K562 treated with DMSO at 1 percent for 24 hours (cell line): ENCODE measurements around the gene OR8H2. TPM values are rescaled to one million over a fixed set of nuclear protein-coding genes. Genes with fewer than 3 reads are reported as not detected.

Experiments used
- total RNA-seq: library from RNA; unstranded; fragments of 300-600 nt; gene quantifications from 2 replicates; pipeline ENCODE4 v1.2.3, GENCODE V29; 2022; ENCODE audit warnings: low read depth; ENCODE audit not compliant: insufficient read depth

The OR8H2 gene, protein sequence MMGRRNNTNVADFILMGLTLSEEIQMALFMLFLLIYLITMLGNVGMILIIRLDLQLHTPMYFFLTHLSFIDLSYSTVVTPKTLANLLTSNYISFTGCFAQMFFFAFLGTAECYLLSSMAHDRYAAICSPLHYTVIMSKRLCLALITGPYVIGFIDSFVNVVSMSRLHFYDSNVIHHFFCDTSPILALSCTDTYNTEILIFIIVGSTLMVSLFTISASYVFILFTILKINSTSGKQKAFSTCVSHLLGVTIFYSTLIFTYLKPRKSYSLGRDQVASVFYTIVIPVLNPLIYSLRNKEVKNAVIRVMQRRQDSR
- not detected in 2 replicates for total RNA-seq

DNA sequence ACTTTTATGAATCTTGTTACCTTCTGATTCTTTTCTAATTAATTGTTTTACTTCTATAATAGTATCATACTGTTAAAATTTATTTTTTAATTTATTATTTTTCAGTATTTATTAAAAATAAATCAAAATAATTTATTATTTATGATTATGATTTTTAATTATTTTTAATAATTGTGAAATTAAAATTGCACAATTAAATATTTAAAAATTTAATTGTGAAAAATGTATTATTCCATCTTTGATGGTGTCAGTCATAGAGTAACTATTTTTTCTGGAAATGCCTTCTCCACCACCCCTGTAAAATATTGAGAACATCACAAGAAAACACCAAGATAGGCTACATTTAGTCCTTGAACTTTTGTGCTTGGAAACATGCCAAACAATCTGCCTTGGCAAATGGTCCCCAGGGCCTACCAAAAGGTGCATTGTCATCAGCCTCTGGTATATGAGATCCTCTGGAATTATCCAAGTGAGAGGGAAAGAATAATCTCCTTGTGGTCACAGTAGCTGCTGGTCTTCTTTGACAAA is at the start of gene OR8H2:
TSS of gene OR8H2 (plus strand) at position 478 of the 528 bp plus-strand sequence. CDS start 1,356 bp downstream, outside the sequence.

DNA sequence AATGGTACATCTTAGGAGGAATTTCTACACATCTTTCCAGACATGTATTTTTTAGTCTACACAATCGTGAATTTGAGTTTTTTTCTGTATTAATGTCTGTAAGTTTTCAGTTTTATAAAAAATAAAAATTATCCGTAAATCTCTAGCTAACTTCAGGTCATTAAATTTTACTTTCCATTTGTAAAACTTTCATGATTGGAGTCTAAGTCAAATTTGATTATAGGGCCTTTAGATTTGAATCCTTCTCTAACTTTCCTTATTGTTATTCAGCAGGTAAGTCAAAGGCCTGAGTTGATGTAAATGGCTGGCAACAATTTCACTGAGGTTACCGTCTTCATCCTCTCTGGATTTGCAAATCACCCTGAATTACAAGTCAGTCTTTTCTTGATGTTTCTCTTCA is 10.5 kb upstream of the OR8H2 start, which contains the start of gene OR8I2:
TSS of gene OR8I2 (plus strand) at position 301 of the 400 bp plus-strand sequence. CDS start at position 301, 0 bp downstream.

DNA sequence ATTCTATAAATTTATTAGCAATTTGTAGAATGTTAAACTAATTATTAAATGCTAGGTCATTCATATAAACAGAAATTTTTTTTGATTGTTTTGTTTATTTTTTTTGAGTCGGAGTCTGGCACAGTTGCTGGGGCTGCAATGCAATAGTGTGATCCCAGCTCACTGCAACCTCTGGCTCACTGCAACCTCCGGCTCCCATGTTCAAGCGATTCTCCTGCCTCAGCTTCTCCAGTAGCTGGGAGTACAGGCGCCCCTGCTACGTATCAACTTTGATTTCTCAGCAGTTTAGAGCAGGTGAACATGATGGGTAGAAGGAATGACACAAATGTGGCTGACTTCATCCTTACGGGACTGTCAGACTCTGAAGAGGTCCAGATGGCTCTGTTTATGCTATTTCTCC is 18.6 kb downstream of the OR8H2 start, which contains the start of gene OR8H3:
TSS of gene OR8H3 (plus strand) at position 301 of the 400 bp plus-strand sequence. CDS start at position 301, 0 bp downstream.

DNA sequence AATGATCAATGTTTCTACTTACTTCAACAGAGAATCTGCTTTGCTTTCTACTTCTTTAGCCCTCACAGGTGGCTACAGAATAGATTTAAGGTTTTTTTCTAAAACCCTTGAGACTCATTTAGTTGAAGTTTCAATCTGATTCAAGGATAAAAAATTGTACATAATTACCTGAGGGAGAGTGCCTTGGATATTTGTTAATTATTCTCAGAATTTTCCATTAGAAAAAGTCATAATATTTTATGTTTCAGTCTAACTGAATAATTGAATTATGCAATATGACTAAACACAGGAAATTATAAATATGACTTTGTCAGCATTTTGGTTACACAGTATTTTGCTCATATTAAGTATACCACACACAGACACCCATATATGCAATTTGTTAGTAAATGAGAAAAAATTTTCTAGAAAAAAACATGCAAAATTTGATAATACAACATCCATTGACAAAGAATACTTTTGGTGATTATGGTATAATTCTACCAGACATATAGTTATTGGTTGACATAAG is 36.7 kb downstream of the OR8H2 start, which contains the start of gene OR8J3:
TSS of gene OR8J3 (minus strand) at position 51 of the 511 bp plus-strand sequence. CDS start 2,483 bp downstream, outside the sequence.

Other genes with a start within 250 kb of the OR8H2 start
- gene TRIM51, start 220.4 kb upstream of the OR8H2 start, total RNA-seq: not detected in 2 replicates
- not detected in 2 replicates for gene OR5W2, start 189.1 kb upstream of the OR8H2 start, total RNA-seq
- gene OR5I1, start 167.3 kb upstream of the OR8H2 start, total RNA-seq: not detected in 2 replicates
- gene OR10AG1, start 133.7 kb upstream of the OR8H2 start, total RNA-seq: not detected in 2 replicates
- not detected in 2 replicates for gene OR5F1, start 109.1 kb upstream of the OR8H2 start, total RNA-seq
- gene OR5AS1, start 76.0 kb upstream of the OR8H2 start, total RNA-seq: not detected in 2 replicates
- not detected in 2 replicates for gene OR8I2, start 10.4 kb upstream of the OR8H2 start, total RNA-seq
- not detected in 2 replicates for gene OR8H3, start 18.7 kb downstream of the OR8H2 start, total RNA-seq
- gene OR8J3, start 36.5 kb downstream of the OR8H2 start, total RNA-seq: not detected in 2 replicates
- not detected in 2 replicates for gene OR8K5, start 56.6 kb downstream of the OR8H2 start, total RNA-seq
- not detected in 2 replicates for gene OR5J2, start 72.9 kb downstream of the OR8H2 start, total RNA-seq
- not detected in 2 replicates for gene OR5T2, start 130.6 kb downstream of the OR8H2 start, total RNA-seq
- not detected in 2 replicates for gene OR5T3, start 148.6 kb downstream of the OR8H2 start, total RNA-seq
- gene OR5T1, start 170.5 kb downstream of the OR8H2 start, total RNA-seq: not detected in 2 replicates
- gene OR8H1, start 188.6 kb downstream of the OR8H2 start, total RNA-seq: not detected in 2 replicates
- not detected in 2 replicates for gene OR8K3, start 211.5 kb downstream of the OR8H2 start, total RNA-seq
- gene OR8K1, start 242.4 kb downstream of the OR8H2 start, total RNA-seq: not detected in 2 replicates